Transverse colon (tissue), 4 donors: ENCODE data around the gene DISC1.

ENCODE experiments used
- CTCF ChIP-seq, 5 experiments: fragments of 200-600 bp in 3 of 5; fragments of 450-650 bp in 2 of 5; sonication (generic) in 3 of 5; IDR thresholded peaks; 1 replicate in 2 of 5; 2 replicates in 3 of 5; pipeline ENCODE4 v1.5.1; 2016 to 2017; ENCODE audit warnings: antibody characterized with exemption in 5 of 5, inconsistent platforms in 3 of 5, mild to moderate bottlenecking in 2 of 5, moderate library complexity in 1 of 5
- POLR2AphosphoS5 ChIP-seq, 3 donors: sonication (generic); formaldehyde crosslinking; IDR thresholded peaks; one replicate each; pipeline ENCODE4 v1.6.1; 2016; ENCODE audit warnings: antibody characterized with exemption in 3 of 3

DNA sequence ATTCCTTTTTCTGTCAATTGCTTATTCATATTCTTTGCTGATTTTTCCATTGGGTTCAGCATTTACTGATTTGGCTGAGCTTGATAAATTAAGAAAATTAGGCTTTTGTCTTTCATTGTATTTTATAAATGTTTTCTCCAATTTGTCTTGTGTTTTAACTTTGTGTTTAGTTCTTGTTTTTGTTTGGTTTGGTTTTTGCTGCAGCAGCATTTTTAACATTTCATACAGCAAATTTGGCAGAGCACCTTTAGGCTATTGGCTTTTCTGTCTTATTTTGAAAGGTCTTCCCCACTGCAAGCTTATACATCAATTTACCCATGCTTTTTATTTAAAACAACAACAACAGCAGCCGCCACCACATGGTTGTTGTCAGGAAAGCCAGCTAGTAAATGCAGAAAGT lies 33.8 kb upstream of the DISC1 start:
- TF ChIP-seq CTCF (IDR thresholded peaks at IDR 0.05) (no peak), POLR2AphosphoS5 (IDR thresholded peaks at IDR 0.05) (no peak)
